NCI-H2171 treated with DMSO at 0.1 percent for 48 hours (cell line): ENCODE data around the gene HOXC11.

Experiments
- DNase-seq: peaks from one replicate; lab custom pipeline; 2025; lab: John Stamatoyannopoulos, UW

The HOXC11 gene

DNA sequence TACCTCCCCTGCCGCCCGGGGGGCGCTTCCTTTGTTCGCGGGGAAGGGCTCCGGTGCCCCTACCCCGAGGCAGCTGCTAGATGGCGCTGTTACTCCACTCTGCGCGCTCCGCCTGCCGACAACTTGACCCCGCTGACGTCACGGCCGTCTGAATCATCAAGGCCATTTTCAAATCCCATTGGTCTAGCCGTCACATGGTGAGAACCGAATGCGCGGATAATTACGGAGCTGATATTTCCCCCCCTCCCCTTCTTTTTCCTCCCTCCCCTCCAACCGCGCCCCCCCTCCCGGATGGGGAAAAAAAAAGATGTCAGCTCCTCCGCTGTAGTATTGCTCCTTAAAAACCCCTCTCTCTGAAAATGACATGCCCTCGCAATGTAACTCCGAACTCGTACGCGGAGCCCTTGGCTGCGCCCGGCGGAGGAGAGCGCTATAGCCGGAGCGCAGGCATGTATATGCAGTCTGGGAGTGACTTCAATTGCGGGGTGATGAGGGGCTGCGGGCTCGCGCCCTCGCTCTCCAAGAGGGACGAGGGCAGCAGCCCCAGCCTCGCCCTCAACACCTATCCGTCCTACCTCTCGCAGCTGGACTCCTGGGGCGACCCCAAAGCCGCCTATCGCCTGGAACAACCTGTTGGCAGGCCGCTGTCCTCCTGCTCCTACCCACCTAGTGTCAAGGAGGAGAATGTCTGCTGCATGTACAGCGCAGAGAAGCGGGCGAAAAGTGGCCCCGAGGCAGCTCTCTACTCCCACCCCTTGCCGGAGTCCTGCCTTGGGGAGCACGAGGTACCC lies 12.2 kb downstream of the HOXC11 start, which contains the start of gene HOXC10:
Gene HOXC10 (plus strand): TSS at position 246 of the 791 bp plus-strand sequence. CDS start 114 bp downstream, at position 360.
- DNase-seq: peak; percentile 95

DNA sequence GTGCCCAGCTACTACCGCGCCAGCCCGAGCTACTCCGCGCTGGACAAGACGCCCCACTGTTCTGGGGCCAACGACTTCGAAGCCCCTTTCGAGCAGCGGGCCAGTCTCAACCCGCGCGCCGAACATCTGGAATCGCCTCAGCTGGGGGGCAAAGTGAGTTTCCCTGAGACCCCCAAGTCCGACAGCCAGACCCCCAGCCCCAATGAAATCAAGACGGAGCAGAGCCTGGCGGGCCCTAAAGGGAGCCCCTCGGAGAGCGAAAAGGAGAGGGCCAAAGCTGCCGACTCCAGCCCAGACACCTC lies 12.7 kb downstream of the HOXC11 start:
- DNase-seq: no peak

DNA sequence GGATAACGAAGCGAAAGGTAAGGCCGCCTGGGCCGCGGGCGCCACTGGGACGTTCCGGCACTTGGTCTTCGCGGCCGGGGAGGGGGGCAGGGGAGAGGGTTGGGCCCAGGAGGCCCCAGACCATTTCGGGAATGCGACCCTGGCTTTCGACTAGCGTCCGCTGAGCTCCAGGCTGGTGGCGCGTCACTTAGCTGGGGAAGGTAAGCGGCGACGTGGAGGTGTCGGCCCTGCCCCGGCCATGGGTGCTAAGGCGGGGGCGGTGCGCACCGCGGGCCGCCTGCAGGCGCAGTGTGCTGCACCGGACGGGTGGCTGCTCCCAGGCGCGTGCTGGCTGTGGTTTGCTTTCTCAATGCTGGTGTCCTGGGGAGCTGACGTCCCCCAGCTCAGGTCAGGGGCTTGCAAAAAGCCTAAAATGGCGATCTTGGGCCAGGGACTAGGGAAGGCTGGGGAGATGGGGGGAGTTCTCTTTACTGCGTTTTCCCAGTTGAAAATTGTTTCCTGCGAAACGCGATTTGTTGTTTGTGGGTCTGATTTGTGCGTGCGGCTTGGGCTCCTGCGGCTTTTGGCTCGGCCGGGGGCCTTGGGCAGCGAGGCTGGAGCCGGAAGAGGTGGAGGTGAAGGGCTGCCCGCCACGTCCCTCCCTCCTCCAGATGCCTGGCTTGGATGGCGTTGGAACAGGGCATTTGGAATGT lies 13.2 kb downstream of the HOXC11 start:
- DNase-seq: no peak

DNA sequence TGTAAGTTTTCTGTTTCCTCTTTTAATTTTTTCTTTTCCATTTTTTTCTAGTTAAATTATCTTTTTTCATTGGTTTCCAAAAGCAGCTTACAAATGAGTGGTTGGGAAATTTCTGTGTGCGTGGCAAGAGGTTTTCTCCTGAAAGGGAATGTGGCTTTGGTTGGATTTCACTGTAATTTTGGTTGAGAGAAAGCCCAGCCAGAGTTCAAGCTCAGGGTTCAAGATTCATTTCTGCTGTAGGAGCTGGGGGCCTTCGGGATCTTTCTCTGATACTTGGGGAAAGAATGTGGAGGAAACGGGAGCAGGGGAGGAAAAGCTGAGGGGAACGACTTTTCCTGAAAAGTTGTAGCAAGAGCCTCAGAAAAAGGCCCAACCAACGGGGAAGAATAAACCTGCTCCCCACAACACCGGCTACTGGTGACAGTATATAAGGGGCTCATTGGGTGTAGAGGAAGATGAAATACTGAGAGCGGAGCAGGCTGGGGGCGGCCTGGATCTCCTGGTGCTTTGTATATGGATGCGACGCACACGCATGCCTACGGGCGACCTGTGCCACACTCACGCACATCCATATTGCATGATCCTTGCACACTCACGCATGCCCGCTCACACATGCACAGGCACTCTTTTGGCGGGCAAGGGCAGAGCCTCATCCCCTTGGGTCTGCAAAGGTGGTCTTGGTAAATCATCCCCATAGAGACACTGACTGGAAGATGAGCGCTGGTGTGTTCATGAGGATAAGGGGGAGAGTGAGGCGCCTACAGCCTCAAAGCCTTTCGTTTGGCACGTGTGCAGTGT lies 14.0 kb downstream of the HOXC11 start:
- DNase-seq: no peak

DNA sequence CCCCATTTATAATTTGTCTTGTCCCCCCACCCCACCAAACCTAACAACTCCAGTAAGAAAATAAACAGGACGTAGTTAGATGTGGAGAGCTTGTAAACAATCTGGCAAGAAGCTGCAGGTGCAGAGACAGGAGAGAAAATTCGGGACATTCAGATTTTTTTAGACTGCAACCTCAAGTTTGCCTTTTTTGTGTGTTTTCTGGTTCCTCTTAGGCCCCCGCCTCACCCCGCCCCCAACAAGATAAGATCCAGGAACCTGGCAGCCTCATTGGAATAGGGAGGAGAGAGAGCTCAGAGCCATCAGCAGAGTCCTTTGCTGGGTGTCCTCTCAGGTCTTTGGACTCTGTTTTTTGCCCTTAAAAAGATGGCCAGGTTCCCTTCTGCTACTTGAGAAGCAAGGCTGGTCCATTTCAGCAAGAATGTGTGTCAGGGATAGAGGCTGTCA lies 14.9 kb downstream of the HOXC11 start:
- no peak for DNase-seq

DNA sequence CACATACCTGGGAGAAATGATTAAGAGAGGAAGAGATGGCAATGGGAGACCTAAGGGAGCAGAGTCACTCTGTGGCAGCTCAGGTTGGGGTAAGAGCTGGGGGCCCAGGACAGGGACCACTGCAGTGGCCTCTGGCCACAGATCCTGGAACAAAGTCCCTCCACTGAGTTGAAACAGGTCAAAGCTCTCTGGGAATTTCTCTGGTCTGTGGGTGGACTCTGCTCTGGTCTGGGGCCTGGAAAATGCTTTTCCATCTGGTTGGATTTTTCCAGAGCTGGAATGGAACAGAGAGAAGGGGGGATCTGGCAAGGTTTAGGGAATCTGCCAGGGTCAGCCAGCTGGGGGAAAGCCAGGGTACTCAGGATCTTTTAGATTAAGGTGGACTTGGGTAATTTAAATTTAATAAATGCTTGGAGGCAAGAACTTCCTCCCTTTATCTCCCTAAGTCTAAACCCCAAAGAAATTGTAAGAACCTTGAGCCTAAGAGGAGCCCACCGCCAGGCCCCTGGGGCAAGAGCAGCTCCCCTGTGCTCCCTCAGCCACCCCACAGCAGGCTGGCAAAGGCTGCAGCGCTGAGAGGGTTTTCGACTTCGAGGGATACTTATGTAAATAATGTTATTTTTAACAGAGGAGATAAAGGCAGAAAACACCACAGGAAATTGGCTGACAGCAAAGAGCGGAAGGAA lies 15.8 kb downstream of the HOXC11 start:
- no peak for DNase-seq

DNA sequence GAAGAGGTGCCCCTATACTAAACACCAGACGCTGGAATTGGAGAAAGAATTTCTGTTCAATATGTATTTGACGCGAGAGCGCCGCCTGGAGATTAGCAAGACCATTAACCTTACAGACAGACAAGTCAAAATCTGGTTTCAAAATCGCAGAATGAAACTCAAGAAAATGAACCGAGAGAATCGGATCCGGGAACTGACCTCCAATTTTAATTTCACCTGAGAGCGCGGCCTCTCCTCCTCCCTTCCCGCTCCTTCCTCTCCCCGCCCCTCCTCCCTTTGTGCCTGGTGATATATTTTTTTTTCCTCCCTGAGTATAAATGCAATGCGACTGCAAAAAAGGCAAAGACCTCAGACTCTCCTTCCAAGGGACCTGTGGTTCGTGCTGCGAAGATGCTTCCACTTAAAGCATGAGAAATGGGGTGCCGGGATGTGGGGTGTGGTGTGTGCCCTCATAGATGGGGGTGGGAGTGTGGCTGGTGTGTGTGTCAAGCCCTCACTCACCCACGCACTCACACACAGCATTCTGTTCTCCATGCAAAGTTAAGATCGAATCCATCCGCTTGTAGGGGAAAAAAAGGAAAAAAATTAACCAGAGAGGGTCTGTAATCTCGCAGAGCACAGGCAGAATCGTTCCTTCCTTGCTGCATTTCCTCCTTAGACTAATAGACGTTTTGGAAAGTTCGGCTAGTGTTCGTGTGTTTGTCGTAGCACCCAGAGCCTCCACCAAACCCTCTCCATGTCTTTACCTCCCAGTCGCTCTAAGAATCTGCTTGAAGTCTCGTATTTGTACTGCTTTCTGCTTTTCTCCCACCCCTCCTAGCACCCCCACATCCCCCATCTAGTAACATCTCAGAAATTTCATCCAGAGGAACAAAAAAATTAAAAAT lies 16.5 kb downstream of the HOXC11 start:
- DNase-seq: no peak

DNA sequence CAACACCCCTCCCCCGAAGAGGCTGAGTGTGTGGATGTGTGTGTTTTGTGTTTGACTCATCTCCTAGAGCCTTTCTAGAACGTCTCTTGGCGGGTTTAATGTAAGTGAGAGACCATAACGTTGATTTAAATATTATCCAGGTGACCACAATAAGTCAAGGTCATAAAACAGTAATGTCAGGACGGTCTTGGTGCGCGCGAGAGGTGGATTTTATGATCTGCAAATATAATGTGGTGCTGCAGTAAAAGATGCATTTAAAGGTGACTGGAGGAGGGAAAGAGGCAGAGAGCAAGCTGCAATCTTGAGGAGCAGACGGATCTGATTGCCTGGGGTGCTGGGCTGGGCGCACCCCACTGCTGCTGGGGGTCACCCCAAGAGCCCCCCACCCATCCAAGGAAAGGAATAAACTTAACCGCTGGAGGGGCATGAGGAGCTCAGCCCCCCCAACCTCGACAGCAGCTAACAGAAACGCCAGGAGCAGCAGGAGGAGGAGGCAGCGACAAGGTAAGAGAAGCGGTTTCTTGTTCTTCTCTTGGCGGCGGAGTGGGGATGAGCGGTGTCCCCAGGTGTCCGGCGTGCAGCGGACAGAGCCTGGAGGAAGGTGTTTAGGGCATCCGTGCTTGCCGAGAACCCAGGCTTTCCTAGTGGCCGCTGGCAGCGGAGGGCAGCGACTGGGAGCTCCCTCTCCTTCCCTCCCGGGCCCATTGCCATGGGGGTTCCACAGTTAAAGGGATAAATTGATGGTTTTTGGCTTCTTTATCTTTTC lies 17.6 kb downstream of the HOXC11 start:
- DNase-seq: no peak

DNA sequence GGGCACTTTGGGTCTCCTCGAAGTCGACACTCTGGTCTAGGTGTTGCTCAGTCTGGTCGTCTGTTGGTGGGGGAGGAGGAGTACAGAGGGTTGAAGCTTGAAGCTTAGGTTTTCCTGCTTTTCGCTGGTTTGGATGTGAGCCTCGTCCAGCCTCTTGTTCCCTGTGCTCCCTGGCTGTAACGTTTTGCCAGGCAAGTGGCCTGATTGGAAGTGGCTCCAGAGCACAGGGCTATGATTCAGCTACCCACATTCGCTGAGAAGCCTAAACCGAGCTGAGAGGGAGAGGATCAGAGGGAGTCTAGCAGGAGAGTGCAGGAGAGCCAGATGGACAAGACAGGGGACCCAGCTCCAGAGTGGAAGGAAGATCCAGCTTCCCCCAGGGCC lies 18.1 kb downstream of the HOXC11 start:
- DNase-seq: no peak

DNA sequence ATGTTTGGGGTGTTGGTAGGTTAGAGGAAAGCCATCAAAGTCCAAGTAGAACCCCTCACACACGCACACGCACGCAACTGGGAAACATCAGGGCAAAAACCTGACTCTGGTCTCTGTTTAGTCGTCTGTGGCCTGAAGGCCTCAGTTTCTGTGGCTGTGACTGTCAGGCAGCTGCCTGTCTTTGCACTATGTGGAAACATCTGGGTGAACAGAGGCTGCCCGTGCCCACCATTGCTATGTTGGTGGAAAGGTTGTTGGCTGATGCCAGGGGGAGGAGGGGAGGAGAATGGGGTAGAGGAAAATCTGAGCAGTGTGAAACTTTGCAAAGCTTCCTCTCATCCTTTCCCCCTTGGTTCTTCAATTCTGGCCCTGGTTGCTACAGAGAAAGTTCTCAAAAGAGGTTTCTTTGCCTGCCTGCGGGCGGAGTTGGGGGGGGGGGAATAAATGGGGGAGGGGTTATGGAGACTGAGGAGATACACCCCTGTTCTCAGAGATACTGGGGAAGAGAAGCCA lies 19.5 kb downstream of the HOXC11 start:
- no peak for DNase-seq

DNA sequence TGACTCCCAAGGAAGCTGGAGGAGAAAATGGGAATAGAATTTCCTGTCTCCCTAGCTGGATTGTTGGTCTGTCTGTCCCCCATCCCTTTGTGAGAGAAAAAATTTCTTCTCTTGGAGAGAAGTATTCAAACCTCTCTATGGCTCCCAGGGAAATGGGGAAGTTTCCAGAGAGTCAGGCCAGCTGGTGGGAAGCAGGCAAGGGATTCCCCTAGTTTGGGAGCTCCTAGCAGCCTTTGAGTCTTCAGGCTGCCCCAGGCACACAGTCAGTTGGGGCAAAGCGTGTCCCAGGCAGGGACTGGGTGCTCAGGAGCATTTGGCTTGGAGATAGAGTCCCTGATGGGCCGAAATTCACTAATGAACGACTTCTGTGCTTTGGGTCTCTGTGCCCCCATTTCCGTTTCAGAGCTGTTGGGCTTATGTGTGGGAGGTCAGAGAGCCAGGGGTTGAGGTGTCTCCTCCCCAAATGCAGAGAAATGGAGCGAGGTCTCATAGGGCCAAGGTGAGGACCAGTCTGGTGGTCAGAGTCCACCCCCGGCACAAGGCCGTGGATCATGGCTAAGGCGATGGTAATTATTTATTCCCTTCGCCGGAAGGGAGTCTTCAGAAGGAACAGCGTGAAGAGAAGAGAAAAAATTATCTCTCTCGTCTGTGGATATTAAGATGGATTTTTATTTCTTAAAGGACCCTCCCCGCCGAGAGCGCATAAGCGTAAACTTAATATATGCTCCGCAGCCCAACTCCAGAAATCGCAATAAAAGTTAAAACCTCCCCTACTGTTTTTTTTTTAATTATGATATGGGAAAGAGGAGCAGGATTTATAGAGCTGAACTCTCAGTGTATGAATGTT lies 20.5 kb downstream of the HOXC11 start:
- no peak for DNase-seq

DNA sequence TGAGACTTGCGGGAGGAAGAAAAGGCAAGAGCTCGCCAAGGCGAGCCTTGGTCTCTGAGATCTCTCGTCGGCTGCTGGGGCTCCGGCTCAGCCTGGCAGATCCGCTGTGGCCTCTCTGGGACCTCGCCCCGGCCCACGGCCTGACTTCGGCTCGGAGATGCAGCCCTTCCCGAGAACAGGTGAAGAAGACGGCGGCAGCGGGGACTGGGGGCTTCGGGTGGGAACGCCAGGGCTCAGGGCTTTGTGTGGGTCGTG lies 21.0 kb downstream of the HOXC11 start:
- DNase-seq: no peak

DNA sequence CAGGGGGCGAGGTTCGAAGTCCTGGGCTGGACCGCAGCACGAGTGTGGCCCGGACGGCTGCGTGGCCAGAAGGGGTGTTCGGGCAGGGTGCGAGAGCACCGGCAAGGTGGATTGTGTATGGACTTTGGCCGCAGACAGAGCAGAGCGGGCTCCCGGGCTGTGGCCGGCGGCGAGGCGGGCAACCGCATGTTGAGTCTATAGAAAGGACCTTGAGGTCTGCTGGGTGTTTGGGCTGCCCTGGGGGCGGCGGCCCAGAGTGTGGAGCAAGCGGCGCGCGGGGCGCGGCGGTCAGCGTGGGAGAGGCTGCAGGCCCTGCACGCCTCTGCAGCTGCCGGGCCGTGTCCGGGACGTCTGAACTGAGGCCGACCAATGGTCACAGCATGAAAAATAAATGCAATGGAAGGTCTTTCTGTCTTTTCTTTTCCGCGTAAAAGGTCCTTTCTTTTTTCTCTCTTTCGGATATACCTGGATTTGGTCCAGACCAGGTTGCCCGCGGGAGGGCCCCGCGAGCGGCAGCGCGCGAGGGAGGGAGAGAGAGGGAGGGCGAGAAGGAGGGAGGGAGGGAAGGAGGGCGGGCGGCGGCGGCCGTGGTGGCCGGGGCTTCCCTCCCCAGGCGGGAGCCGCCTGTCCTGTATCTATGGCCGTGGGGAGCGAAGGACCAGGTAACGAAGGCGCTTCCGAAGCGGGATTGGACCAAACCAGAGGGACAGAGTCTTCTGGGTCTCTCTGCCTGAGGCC lies 21.5 kb downstream of the HOXC11 start:
- peak; percentile 33 for DNase-seq

DNA sequence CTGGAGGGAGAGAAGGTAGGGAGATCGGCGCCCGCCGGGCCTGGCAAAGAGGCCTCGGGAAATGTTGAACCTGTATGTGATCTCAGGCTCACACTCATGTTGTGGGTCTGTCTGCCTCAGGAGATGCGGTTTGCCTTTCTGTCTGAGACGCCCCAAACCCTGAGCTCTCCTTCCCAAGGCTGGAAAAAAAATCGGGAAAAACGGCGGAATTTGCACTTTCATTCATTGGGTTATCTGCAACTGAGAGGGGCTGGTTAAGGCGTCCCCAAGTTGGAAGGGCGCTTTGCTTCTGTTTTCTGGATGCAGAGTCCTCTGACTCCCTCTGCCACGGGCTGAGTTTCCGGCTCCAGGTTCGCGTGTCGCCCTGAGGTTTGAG lies 22.1 kb downstream of the HOXC11 start:
- peak; percentile 30 for DNase-seq

DNA sequence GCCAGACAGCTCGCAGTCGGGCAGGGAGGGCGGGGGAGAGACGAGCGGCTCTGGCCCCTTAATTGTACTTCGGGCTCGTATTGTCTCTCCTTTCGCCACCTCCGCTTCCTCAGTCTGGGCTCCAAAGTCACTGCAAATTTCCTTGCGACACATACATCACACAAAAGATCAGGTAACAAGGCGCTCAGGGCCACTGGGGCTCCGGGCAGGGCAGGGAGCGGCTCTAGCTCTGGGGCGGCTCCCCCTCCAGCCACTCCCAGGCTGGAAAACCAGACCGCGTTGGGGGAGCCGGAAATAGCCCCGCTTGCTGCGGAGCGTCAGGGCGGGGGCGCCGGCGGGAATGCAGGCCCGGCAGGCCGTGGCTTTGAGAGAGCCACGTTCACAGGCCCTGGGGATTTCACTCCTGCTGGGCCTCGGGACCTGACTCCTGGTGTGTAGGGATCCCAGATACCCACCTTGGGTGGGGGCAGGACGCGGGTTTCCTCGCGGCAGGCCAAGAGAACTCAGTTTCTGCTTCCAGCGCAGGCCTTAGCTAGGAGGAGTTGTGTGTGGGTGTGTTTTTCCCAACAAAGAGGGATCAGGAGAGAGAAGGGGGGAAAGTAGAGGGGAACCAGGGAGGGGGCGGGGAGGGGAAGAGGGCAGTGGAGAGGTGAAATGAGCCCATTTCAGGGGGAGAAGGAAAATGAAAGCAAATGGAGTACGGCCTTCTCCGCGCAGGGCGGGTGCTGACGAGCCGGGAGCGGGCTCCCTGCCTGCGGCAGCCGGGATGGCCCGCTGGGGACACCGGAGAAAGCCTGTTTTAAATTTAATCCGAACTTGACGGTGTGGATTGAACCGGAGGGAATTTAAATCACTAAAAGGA lies 22.7 kb downstream of the HOXC11 start:
- DNase-seq: peak; percentile 54

DNA sequence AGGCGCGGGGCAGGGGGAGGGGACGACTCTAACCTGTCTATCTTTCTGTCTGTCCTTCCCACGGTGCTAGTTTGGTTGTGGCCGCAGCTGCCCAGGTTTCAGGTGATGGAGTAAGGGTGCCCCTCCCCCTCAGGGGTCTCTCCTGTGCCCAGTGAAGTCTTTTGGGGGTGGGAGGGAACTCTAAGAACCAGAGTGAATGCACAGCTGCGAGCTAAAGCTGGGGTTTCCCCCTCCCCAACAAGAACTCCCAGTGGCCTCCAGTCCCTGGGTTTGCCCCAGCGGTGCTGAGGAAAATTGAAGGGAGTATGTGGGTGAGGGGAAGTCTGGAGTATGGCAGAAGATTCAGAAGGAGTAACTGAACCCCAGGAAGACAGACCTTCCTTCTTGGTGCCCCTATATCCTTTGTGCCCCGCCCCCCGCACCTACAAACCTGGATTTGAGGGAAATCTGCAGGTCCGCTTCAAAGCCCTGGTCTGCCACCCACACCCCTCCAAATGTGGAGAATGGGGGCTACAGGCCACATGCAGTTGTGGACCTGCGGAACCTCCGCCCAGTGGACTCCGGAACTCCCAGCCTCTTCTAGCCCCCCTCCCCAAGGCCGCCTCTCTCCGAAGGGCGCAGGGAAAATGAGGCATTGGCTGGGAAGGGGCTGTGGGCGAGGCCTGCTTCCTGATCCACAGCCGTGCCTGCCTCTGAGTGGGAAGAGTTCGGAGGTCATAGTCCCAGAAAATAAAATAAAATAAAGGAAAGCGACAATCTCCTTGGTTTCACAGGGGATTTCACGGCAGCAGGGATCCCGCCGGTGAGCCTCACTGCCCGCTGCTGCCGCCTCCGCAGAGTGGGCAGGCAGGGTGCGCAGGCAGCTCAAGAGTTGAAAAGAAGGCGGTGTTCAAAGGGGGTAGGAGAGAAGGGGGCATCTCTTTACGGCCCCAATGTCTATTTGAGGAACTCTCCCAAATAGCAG lies 23.6 kb downstream of the HOXC11 start:
- no peak for DNase-seq
